ENCODE data around the gene SLC2A1.

SLC2A1 gene

DNA sequence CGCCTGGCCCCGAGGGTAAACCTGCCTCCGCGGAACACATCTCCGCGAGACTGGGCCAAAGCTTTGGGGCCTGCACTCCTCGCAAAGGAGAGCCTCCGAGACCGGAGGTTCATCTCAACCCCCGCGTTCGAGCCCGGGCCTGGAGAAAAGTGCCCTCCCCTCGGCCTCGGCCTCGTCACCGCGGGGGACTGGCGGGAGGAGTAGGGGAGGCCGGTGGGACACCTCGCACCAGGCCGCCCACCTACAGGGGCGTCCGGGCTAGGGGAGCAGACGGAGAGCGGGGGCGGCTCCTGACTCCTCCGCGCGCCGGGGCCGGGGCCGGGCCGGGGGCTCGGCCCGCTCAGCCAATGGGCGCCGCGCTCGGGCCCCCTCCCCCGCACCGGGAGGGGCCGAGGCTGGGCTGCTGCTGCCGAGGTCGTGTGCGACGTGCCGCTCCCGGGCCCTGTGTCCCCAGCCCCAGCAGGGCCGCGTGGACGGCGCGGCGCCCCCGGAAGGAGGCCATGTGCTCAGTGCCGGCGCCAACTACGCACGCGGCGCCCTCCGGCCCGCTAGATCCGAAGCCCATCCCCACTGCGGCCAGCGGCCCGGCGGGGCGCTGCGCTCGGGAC is 684 bp downstream of the SLC2A1 start:
- DNase-seq, result peak; percentile 79

DNA sequence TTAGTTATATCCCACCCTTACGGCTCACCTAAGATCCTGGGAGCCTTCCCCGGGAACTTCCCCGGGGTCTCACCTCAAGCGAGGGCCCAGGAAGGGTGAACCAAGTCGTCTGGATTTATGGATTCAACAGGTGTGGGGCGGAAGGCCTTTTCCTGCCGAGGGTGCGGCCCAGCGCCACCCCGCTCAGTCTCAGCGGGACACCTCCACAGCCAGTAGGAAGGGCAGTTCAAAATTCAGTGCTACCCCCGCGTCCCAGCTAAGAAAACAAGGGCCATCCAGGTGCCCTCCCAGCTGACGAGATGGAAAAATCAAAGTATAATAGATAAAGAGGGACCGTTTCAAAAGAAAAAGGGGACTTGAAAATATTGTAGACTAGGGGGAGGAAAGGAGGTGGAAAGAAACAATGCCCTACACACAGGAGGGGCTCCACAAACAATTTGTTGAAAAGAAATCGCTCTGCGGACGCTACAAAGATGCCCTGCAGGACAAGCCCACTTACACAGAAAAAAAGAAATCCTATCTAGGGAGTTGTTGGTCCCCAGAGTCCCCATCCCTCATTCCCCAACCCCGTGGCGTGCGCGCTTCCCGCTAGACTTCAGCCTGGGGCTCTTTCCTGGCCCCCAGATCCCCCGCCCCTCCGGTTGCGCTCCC is 1.3 kb downstream of the SLC2A1 start:
- DNase-seq, result peak; percentile 40

DNA sequence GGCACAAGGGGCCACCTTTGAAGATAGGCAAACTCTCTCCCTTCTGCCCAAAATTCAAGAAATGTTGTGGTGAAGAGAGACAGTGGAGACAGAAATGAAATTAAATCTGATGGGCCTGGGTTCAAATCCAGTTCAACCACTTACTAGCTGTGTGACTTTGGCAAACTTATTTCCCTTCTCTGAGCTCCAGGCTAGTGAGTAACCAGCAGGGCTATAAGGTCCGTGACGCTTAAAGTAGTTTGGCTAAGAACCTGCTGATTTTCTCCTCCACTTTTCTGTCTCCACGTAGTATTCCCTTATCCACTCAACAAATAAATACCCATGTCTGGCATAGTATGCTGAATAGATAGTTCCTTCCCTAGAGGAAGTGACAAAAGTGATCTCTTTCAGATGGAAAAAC is 1.9 kb downstream of the SLC2A1 start:
- DNase-seq, result no peak

- no peak for DNase-seq
These were observed 3.2 kb downstream of the SLC2A1 start for GRCh38 chr1:42955311-42956063.

DNA sequence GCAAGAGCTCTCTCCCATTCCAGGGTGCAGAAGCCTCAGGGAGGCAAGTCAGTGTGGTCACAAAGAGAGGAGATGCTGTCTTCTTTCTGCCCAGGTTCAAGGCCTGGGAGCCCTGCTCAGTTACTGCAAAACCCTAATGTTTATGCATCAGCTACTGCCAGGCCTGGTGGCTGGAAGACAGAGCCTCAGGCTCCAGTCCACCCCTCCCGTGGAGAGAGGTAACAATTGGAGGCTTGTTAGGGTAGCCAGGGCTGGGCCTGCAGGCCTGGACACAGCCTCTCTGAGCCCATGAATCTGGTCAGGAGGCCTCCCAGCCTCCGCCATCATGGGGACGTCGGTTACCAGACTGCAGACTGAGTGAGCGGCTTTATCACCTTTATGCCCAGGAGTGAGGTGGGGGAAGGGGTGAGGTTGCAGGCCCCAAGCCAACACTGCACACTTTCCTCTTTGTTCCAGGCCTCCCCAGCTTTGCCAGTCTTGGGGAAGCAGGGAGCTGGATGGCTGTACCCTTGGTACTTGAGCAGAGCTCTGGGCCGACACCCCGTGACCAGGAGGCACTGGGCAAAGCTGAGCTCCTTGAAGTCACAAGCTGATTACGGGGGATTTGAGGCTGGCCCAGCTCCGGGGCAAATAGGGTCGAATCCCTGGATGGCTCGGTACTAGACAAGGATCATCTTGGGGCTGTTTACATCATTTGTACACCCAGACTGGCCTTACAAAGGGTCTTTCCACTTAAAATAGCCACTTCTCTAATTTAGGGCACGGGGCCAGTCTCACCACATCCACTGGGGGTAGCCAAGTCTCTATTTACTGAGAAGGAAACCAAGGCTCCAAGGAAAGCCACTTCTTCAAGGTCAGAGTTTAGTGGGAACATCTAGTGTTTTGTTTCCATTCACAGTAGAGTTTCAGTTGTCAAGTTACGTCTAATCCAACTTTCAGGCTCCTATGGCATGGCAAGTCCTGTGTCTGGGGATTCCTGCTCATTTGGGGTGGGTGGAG is 5.2 kb downstream of the SLC2A1 start:
- DNase-seq, result no peak

DNA sequence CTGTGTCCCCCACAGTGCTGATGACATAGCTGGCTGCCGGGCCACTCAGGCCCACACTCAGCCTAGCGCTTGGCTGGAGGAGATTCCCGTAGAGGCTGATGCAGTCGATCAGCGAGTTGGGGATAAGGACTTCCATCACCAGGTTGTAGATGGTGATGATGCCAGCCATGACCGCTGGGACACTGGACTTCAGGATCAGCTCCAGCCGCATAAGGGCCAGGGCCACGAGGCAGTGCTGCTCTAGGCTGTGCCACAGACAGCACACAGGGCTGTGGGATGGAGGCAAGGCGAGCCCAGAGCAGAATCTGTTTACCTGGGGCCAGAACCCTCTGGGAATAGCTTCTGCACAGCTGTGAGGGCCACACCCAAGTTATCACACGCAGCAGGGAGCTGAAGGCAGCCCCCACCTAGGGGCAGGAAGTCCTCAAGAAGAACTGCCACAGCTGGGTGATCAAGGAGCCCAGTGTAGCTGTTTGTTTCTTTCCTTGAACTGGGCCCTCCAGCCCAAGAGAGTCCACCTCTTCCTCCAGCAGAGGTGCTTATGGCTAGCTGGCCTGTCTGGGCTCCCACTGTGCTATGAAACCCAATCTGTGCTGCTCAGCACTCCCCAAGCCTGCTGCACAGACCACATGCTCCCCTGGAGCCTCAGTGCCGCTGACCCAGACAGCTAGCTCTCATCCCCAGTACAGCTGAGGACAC is 6.2 kb downstream of the SLC2A1 start:
- peak; percentile 67 for DNase-seq

DNA sequence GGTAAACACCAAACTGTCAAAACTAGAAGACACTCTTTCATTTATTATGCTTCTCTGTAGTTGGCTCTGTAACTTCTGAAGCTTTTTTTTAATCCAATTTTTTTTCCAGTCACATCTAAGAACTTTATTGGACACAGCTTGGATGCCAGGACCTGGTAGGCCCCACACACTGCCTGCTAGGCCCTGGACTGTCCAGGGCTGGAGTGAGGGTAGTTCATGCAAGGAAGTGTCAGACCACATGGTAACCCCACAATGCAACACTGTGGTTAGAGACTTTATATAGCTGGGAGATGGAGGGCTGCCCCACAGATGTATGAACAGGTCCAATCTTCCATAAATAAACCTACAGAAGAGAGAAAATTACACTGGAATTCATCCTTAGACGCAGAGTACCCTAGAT is 7.1 kb downstream of the SLC2A1 start:
- no peak for DNase-seq

GRCh38 chr1:42950116-42950481 is 8.6 kb downstream of the SLC2A1 start:
- no peak for DNase-seq

DNA sequence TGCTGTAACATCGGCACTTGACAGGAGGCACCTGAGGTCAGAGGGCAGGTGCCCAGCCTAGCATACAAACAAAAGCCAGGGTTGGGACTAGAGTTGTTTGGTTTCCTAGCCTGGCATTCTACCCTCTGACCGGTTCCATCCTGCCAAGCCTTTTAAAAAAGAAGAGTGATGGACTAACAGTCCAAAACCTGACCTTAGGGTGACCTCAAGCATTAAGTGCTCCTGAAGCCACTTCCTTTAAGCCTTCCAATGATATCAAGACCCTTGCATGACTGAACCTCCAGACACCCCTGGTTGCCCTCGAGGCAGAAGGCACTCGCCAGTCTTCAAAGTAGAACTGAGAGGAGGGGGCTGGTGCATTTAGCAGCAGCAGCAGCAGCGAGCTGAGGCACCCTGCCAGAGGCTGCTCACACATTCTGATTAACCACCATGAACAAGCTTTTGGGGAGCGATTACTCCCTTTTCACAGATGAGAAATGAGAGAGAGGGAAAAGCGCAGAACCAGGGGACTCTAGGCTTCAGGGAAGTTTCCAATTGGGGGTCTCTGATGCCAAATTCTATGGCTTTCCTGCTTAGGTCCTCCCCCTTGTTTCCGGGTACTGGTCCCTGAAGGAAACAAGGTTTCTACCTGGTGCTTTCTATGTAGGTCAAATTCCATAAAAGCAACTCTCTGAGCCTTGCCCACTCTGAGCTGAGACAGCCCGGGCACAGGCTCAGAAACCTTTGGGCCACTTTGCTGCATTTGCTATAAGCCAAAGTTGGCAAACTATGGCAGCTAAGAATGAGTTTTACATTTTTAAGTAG is 9.2 kb downstream of the SLC2A1 start:
- no peak for DNase-seq

DNA sequence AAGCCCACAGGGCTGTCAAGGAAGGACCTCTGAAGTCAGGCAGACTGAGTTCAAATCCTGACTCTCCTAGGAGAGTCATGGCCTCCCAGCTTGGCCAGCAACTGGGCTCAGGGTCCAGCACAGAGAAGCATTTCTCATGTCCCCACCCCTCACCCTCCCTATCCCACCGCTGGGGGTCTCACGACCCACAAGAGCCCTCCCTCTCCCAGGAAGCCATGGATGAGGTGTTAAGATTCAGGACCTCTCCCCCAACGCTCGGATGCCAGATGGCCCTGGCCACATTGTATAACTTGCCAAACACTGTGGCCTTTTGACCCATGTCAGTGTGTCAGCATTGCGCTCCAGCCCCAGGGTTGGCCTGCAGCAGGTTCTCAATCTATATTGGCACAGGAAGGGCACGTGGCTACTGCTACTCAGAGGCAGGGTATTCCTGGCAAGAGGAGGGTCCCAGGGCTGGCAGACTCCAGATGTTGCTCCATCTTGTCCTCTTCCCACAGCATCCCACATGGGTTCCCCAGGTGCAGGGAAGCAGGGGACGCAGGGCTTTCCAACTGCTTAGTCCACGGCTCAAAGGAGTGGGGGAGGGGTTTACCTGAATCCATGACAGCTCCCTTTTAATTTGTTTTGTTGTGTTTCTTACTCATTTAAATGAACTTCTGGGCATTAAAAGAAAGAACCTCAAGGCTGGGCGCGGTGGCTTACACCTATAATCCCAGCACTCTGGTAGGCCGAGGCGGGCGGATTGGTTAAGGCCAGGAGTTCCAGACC is 10.5 kb downstream of the SLC2A1 start:
- DNase-seq, result no peak

GRCh38 chr1:42947117-42947516 is 11.6 kb downstream of the SLC2A1 start:
- DNase-seq, result no peak

DNA sequence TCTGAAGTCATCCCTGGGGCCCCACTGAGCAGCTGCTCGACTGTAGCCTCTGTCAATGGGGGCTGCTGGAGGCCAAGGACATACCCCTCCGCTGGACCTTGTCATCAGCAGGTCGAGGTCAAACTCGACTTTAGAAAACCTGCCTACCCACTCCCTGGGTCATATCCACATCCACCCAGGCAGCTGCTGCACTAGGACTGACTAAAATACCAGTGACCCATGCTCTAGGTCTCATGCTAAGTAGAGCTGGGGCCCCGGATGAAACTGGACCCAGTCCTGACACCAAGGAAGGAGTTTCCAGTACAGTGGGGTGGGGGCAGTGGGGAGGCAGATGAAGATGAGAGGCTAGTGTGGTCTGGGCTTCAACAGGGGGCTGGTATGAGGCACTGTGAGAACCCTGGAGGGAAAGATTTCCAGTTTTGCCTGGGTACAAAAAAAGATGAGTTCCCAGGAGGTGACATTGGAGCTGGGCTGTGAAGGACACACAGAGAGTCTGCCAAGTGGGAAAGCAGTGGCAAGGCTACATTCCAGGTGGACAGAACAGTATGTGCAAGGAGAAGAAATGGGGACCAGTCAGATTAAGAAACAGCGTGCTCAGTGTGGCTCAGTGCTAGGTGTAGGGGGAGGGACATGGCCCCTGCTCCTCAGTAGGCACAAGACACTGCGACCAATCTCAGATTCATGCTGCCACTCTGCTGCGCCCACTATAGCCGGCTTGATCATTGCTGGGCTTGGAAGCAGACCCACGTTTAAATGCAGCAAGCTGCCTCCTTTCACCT is 12.4 kb downstream of the SLC2A1 start:
- DNase-seq, result no peak

DNA sequence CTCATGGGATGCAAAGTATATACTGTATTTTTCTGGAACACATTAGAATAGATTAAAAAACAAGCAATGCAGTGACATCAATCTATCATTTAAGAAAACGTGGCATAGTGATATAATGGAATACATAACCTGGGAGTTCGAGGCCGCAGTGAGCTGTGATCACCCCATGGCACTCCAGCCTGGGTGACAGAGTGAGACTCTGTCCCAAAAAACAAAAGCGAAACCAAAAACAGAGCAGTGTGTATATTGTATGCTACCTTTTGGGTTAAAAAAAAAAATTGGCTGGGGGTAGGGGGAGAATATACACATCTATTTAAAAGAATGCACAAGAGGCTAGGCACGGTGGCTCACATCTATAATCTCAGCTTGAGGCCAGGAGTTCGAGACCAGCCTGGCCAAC is 13.5 kb downstream of the SLC2A1 start:
- DNase-seq, result no peak

DNA sequence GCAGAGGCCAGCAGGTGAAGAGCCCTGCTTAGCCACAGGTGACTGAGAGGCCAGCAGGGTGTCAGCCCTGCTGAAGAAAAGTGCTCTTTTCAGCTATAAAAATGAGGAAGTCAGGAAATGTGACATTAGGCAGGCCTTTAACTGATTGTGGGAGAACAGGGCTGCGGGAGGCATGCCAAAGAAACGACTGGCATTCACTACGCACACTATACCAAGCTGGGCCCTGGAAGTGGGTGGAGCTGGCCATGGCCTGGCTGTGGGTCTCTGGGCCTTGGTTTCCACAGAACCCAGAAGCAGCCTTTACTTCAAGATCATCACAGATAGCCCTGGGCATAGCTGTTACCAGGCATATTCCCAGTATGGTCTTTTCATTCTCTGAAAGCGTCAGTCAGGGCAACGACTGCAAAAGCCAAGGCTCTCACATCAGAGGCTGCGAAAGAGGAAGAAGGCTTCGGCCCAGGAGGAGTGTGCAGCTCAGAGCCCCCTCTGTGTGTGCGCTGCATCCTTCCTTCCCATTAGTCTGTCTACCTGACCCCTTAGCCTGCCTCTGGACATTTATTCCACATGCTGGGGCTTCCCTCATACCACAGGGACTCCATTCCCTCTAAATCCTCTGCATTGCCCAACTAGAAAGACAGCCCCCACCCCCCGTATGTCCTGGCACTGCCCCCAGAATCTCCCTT is 14.3 kb downstream of the SLC2A1 start:
- no peak for DNase-seq

DNA sequence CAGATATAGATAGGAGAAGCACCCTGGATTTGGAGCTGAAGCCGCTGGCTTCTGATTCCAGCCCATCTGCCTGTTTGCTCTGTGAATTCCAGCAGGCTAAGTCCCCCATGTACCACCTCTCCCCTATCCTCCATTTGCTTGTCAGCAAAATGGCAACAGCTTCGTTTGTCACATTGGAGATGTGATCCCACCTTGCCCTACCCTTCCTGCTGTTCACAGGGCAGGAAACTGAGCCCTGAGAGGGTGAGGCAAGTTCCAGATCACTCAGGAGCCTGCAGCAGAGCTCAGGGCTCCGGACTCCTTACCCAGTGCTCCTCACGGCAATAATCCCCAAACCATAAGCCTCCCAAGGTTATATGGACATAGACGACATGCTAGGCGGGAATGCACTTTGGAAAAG is 14.9 kb downstream of the SLC2A1 start:
- no peak for DNase-seq

- no peak for DNase-seq
These were observed 15.5 kb downstream of the SLC2A1 start for GRCh38 chr1:42943166-42943565.

DNA sequence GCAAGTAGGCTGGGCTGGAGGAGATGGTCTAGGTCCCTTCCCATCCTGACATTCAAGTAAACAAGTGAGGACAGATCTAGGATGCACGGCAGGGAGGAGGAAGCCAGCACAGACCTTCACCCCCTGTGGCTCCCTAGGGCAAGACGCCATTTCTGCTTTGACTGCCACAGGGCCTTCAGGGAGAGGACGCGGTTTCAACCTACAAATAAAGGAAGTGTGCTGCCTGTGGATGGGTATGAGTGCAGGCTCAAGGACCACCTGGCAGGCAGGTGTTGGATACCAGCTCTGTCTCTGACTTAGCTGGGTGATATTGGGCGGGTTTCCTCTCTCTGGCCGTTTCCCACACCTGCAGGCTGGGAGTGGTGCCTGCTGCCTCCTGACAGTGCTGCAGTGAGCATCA is 16.2 kb downstream of the SLC2A1 start:
- DNase-seq, result no peak

DNA sequence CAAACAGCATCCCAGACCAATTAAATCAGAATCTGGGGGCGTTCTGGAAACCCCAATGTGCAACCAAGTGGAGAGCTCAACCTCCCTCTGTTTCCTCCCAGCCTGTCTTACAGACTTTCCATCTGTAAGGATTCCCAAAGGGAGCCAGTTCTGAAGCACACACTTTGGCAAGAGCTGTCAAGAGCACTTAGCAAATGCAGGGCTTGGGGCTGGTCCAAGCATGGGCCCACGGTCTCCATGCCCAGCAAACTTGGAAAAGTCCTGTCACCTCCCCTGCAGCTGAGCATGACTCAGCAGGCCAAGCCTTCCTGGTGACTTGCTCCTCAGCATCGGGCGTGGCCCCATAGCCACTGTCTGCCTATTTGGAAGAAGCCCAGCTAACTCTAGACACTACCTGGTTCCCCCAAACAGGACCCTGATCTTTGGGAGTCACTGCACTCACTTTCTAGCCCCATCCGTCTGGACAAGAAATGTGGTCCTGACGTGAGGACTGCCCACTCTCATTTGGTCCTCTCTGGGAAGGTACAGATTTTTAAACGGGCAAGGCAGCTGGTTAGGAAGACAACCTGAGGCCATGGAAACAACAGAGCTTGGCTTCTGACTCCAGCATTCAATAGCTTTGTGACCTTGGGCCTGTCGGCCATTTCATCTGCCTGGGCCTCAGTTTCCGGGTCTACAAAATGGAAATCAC is 16.9 kb downstream of the SLC2A1 start:
- DNase-seq, result no peak

Measured in NCI-H69 (cell line).